ENCODE results near the gene FXYD7. TPM values are rescaled to one million over a fixed set of nuclear protein-coding genes. Genes with fewer than 3 reads are reported as not detected.

Gene FXYD7
- total and polyA plus RNA-seq, 8 donors: 0.23 to 0.61 TPM; not detected in 6

DNA sequence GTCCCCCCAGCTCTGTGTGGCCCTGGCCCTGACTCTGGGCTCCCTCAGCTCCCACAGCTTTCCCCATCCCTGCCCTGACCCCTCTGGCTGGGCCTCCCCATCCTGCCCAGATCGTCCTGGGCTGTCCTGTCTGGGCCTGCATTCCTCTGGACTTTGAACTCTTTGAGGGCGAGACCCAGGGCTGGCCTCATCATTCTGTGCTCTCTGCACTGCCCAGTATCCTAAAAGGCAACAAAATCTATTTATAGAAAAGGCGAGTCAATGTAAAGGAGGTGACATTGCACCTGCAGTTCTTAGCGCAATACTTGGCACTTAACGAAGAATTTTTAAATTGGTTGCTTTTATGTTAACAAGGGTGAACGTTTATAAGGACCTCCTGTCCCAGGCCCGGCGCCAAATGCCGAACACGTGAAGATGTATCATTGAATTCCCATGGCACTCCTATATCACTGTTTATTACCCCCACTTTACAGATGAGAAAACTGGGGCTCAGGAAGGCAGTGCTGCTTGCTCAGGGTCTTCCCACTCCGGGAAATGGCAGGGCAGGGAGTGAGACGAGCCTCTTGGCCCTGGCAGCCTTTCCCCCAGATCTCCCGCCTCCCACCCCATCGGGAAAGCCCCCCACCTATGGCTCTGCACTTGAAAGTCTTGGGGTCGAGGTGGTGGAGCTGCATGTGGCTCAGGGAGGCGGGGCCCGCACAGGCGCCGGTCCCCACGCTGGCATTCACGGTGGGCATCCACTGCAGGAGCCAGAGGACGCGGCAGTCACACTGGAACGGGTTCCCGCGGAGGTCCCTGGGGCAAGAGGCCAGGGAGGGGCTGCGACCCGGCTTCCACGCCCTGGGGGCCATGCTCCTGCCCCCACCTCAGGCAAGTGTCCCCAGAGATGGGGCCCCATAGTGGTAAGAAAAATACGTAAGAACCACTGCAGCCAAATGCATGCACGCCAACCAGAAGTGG, 12.0 kb upstream of the FXYD7 start:
- DNase-seq (no peak), ATAC-seq (no peak), FAIRE-seq (no peak)
- H3K27ac ChIP-seq: no peak overlapping the region
- no peaks in the 10 kb centered on the region for H3K4me1 ChIP-seq
- TF ChIP-seq, protein P1, sequence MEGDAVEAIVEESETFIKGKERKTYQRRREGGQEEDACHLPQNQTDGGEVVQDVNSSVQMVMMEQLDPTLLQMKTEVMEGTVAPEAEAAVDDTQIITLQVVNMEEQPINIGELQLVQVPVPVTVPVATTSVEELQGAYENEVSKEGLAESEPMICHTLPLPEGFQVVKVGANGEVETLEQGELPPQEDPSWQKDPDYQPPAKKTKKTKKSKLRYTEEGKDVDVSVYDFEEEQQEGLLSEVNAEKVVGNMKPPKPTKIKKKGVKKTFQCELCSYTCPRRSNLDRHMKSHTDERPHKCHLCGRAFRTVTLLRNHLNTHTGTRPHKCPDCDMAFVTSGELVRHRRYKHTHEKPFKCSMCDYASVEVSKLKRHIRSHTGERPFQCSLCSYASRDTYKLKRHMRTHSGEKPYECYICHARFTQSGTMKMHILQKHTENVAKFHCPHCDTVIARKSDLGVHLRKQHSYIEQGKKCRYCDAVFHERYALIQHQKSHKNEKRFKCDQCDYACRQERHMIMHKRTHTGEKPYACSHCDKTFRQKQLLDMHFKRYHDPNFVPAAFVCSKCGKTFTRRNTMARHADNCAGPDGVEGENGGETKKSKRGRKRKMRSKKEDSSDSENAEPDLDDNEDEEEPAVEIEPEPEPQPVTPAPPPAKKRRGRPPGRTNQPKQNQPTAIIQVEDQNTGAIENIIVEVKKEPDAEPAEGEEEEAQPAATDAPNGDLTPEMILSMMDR (IDR thresholded peaks at IDR 0.05): no peak
- H3K9me3 ChIP-seq: no peaks in the 10 kb centered on the region
- intact Hi-C loops (cut with DNase I): loop anchor here in 2 of 3 donors (5.0 to 10.0 kb wide), 2 partner anchors 64 to 66 kb away; no protein-coding TSS in a partner anchor
- WGBS, 2 donors: 85 to 90% methylated on average over 24 to 31 of the region's 31 CpGs
- H3K36me3 ChIP-seq: no peaks in the 10 kb centered on the region
- H3K27me3 ChIP-seq: no peaks in the 10 kb centered on the region
- no peak overlapping the region for H3K4me3 ChIP-seq

DNA sequence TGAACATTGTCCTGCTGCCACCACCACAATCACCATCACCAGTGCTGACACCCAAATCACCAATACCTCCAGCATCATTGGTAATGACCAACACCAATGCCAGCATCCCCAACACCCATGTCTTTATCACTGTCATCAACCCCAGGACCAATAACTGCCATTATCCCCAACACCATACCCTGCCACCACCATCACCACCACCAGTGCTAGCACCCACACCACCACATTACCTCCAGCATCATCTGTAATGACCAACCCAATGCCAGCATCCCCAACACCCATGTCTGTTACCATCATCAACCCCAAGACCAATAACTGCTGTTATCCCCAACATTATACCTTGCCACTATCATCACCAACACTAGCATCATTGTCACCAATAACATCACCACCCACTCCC, 10.8 kb upstream of the FXYD7 start:
- TF ChIP-seq, protein P1 (IDR thresholded peaks at IDR 0.05): no peak
- Histone ChIP-seq H3K27me3 (no peaks in the 10 kb centered on the region), H3K4me1 (peaks cover 3 to 5% (median 4%) of the 10 kb centered on the region in 3 donors), H3K27ac (no peak overlapping the region), H3K36me3 (no peaks in the 10 kb centered on the region), H3K9me3 (no peaks in the 10 kb centered on the region), H3K4me3 (no peak overlapping the region)
- FAIRE-seq (no peak), ATAC-seq (no peak), DNase-seq (no peak)
- intact Hi-C loops (cut with DNase I): loop anchor here in 2 of 3 donors (5.0 to 10.0 kb wide), 2 partner anchors 65 to 67 kb away; no protein-coding TSS in a partner anchor

DNA sequence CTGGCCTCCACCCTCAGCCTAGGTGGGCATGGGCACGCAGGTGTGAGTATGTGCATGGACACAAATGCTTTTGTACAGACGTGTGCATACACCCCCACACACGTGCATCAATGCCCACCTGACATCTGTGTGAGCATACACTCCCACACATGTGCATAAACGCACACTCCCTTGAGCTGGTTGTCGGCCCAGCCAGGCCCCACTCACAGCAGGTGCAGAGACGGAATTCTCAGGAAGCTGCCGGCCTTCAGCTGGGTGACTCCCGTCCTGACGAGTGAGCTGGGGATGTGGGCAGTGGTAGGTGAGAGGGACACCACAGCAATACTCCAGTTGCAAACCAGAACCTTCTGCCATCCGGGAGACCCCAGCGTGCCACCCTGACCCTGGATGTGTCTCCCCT, 9.2 kb upstream of the FXYD7 start:
- Histone ChIP-seq H3K4me3 (no peak overlapping the region), H3K27me3 (no peaks in the 10 kb centered on the region), H3K4me1 (peaks cover 3 to 10% (median 5%) of the 10 kb centered on the region in 3 donors), H3K36me3 (no peaks in the 10 kb centered on the region), H3K27ac (no peak overlapping the region), H3K9me3 (no peaks in the 10 kb centered on the region)
- intact Hi-C loops (cut with DNase I): loop anchor here in 2 of 3 donors (5.0 to 10.0 kb wide), 2 partner anchors 67 to 69 kb away; no protein-coding TSS in a partner anchor
- FAIRE-seq (no peak), DNase-seq (peak in 1 of 6 donors; percentile 47), ATAC-seq (no peak)
- TF ChIP-seq, protein P1 (IDR thresholded peaks at IDR 0.05): no peak
- WGBS, 2 donors: 62 to 65% methylated on average over 11 of the region's 11 CpGs

DNA sequence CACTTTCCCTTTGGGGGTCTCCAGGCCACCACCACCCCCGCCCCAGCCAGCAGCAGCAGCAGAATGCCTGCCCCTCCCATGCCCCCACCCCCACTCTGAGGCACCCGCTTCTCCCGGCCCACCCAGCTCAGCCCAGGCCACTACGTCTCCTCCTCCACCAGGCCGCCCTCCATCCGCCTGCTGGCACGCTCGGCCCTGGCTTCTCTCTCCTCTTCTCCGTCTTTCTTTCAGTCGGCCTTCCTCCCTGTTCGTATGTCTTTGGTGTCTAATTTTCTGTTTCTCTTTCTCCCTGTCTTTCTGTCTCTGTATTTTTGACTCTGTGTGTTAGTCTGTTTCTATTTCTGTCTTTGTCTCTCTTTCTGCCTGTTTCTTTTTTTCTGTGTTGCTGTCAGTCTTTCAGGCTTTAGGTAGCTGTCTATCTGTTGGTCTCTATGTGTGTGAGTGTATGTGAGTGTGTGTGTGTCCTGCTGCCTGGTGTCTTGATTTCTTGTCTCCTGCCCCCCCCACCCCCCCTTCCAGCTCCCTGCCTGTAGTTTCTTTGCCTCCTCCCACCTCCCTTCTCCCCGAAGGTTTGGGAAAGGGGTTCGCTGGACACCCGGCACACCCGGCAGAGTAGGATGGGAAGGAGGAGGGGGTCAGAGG, 8.3 kb upstream of the FXYD7 start, which contains the start of gene LGI4:
LGI4 (minus strand) TSS at position 459 of the 642 bp plus-strand sequence; CDS start at position 80, 379 bp downstream.
- WGBS, 2 donors: 70 to 72% methylated on average over 15 of the region's 15 CpGs
- Histone ChIP-seq H3K4me3 (no peak within 1 kb of the TSS), H3K4me1 (peaks cover 3 to 10% (median 5%) of the 10 kb centered on the region in 3 donors), H3K27ac (no peak within 1 kb of the TSS), H3K9me3 (no peaks in the 10 kb centered on the region), H3K36me3 (no peaks in the 10 kb centered on the region), H3K27me3 (no peaks in the 10 kb centered on the region)
- intact Hi-C loops (cut with DNase I): loop anchor here in 2 of 3 donors (5.0 to 10.0 kb wide), 2 partner anchors 67 to 70 kb away; no protein-coding TSS in a partner anchor
- TF ChIP-seq, protein P1 (IDR thresholded peaks at IDR 0.05): no peak
- ATAC-seq (no peak), DNase-seq (peak in 2 of 6 donors; percentile 17 to 45), FAIRE-seq (no peak)
